Stimulated activated naive B cell treated with anti-CD40 and anti-IgM and Interleukin-4, amounts not matched to agents 10 μg/mL and 1 μg/mL and 100 μg/mL, for 72 hours (primary cell): ENCODE measurements around the gene RMRP.
A peak's percentile ranks its signal among the peaks of the same experiment; 100 is the strongest.
"Not testable (repeated sequence)": the region's sequence is repeated elsewhere in the genome, so short reads cannot be mapped to it uniquely, and the experiment has no call there.

Experiments used
- ATAC-seq, 2 donors: fragments of 150-1000 bp; cut with Tn5 transposase; replicated peaks; 2 replicates each; pipeline ENCODE4 v1.10.0; 2021; ENCODE audit warnings: moderate library complexity in 1 of 2
- DNase-seq: peaks from one replicate; pipeline ENCODE4 v3.0.0; 2021
- H3K27ac Mint-ChIP-seq: one replicate; pipeline ENCODE4 v1.8.0; 2022; ENCODE audit warnings: mild to moderate bottlenecking, mixed read lengths
- H3K27me3 Mint-ChIP-seq, 2 donors: one replicate each; pipeline ENCODE4 v1.8.0; 2022; ENCODE audit warnings: mixed read lengths in 2 of 2
- H3K36me3 Mint-ChIP-seq, 2 donors: one replicate each; pipeline ENCODE4 v1.8.0; 2022; ENCODE audit warnings: mixed read lengths in 2 of 2, mild to moderate bottlenecking in 1 of 2
- H3K4me1 Mint-ChIP-seq, 2 donors: one replicate each; pipeline ENCODE4 v1.8.0; 2022; ENCODE audit warnings: mixed read lengths in 2 of 2, mild to moderate bottlenecking in 1 of 2
- H3K4me3 Mint-ChIP-seq, 2 donors: one replicate each; pipeline ENCODE4 v1.8.0; 2022; ENCODE audit warnings: mild to moderate bottlenecking in 2 of 2, mixed read lengths in 2 of 2, moderate library complexity in 1 of 2
- H3K9me3 Mint-ChIP-seq, 2 donors: one replicate each; pipeline ENCODE4 v1.8.0; 2022; ENCODE audit warnings: mixed read lengths in 2 of 2, mild to moderate bottlenecking in 1 of 2

RMRP gene

GRCh38 chr9:35636135-35636876, 21.5 kb downstream of the RMRP start:
- H3K36me3 Mint-ChIP-seq = peaks cover 20 to 26% of the 10 kb centered on the region in 2 donors
- peak; percentile 55 to 65 for ATAC-seq
- DNase-seq = no peak
- H3K27me3 Mint-ChIP-seq = no peaks in the 10 kb centered on the region
- peak overlapping the region; percentile 90 for H3K27ac Mint-ChIP-seq
- H3K9me3 Mint-ChIP-seq = peaks cover 6 to 14% of the 10 kb centered on the region in 2 donors
- peak overlapping the region; percentile 36 to 63 for H3K4me3 Mint-ChIP-seq
- peaks cover 58 to 78% of the 10 kb centered on the region in 2 donors for H3K4me1 Mint-ChIP-seq

GRCh38 chr9:35635730-35636129, 22.1 kb downstream of the RMRP start:
- peak overlapping the region; percentile 90 for H3K27ac Mint-ChIP-seq
- peaks cover 53 to 72% of the 10 kb centered on the region in 2 donors for H3K4me1 Mint-ChIP-seq
- no peaks in the 10 kb centered on the region for H3K27me3 Mint-ChIP-seq
- ATAC-seq (no peak), DNase-seq (no peak)
- H3K36me3 Mint-ChIP-seq = peaks cover 16 to 21% of the 10 kb centered on the region in 2 donors
- H3K9me3 Mint-ChIP-seq = peaks cover 6 to 14% of the 10 kb centered on the region in 2 donors
- peak overlapping the region; percentile 36 to 63 for H3K4me3 Mint-ChIP-seq

DNA sequence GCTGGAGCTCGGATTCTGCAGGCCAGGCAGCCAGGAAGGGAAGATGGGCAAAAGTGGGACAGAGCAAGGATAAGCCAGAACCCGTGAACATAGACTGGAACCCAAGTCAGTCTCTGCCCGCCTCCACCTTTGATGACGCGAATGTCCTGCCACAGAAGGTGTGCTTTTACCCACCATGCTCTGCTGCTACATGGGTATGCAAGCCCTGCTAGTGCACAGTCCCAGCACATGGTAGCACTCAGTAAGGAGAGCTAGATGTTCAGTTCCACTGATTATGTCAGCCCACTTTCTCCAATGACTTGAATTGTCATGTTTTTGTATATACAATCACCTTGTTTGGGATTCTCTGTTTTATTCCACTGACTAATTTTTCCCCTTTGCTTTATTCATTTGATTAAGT, 28.2 kb downstream of the RMRP start:
- peak overlapping the region; percentile 5 for H3K27ac Mint-ChIP-seq
- H3K36me3 Mint-ChIP-seq = peaks cover 0 to 2% of the 10 kb centered on the region in 2 donors
- H3K27me3 Mint-ChIP-seq = no peaks in the 10 kb centered on the region
- H3K9me3 Mint-ChIP-seq = peaks cover 0 to 2% of the 10 kb centered on the region in 2 donors
- DNase-seq (no peak), ATAC-seq (no peak)
- H3K4me1 Mint-ChIP-seq = peaks cover 36 to 69% of the 10 kb centered on the region in 2 donors
- no peak overlapping the region for H3K4me3 Mint-ChIP-seq

GRCh38 chr9:35628389-35628991, 29.3 kb downstream of the RMRP start:
- no peak overlapping the region for H3K4me3 Mint-ChIP-seq
- H3K36me3 Mint-ChIP-seq = peaks cover 0 to 2% of the 10 kb centered on the region in 2 donors
- peaks cover 0 to 2% of the 10 kb centered on the region in 2 donors for H3K9me3 Mint-ChIP-seq
- no peak for DNase-seq
- H3K27me3 Mint-ChIP-seq = no peaks in the 10 kb centered on the region
- no peak for ATAC-seq
- peaks cover 30 to 60% of the 10 kb centered on the region in 2 donors for H3K4me1 Mint-ChIP-seq
- H3K27ac Mint-ChIP-seq = peak overlapping the region; percentile 89

GRCh38 chr9:35627575-35627974, 30.2 kb downstream of the RMRP start:
- Mint-ChIP-seq H3K27me3 (no peaks in the 10 kb centered on the region), H3K36me3 (peaks cover 0 to 2% of the 10 kb centered on the region in 2 donors), H3K4me3 (peak overlapping the region; percentile 57 to 58), H3K27ac (peak overlapping the region; percentile 89), H3K9me3 (peaks cover 0 to 2% of the 10 kb centered on the region in 2 donors), H3K4me1 (peaks cover 28 to 61% of the 10 kb centered on the region in 2 donors)
- no peak for DNase-seq
- ATAC-seq = peak; percentile 93 to 94

GRCh38 chr9:35619800-35620158, 38.0 kb downstream of the RMRP start:
- H3K9me3 Mint-ChIP-seq = no peaks in the 10 kb centered on the region

DNA sequence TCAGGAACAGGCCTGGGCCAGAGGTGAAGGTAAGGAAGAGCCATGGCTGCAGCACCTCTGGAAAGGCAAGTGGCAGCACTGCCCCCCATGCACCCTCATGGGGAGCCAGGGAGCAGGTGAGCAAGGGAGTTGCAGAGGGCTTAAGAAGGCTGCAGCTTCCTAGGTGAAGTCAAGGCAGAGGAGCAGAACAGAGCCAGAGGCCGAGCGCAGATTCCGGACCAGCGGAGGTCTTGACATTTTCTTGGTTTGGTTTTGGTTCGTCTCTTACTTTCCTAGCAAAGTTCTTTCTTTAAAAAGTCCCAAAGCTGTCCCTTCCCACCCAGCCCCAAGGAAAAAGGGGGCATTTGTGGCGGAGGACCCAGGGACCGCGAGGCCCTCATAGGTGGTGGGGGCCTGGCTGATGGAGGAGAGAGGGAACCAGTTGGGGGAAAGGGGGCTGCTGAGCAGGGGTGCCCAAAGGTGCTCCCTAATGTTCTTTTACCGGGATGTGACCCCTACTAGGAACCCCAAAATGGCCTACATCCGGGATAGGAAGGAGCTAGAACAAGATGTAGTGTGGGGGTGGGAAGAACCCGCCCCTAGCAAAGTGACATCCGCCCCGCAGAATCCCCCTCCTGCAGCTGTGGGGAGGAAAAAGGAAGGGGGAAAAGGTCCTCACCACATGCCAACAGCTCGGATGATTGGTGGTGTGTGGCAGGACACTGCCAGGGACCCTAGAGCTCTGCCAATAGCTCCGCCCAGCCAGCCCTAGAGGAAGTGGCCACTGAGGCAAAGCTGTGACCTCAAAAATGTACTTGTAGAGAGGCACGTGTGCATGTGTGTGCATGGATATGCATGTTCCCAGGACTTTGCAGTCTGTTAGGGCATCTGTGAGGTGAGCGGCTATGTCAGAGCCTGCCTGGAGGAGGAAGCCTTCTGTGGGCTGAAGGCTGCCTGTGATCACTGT, 38.7 kb downstream of the RMRP start:
- peaks cover 39 to 43% of the 10 kb centered on the region in 2 donors for H3K36me3 Mint-ChIP-seq
- peak; percentile 70 to 74 for ATAC-seq
- H3K27me3 Mint-ChIP-seq = no peaks in the 10 kb centered on the region
- H3K9me3 Mint-ChIP-seq = no peaks in the 10 kb centered on the region
- H3K27ac Mint-ChIP-seq = peak overlapping the region; percentile 99
- peak overlapping the region; percentile 91 to 96 for H3K4me3 Mint-ChIP-seq
- peak; percentile 87 for DNase-seq
- H3K4me1 Mint-ChIP-seq = peaks cover 72 to 92% of the 10 kb centered on the region in 2 donors

More at GRCh38 chr9:35619800-35620158, 38.0 kb downstream of the RMRP start:
- H3K4me1 Mint-ChIP-seq = peaks cover 66 to 87% of the 10 kb centered on the region in 2 donors
- H3K4me3 Mint-ChIP-seq = peak overlapping the region; percentile 91 to 96
- ATAC-seq = peak; percentile 69 to 75
- peaks cover 32 to 36% of the 10 kb centered on the region in 2 donors for H3K36me3 Mint-ChIP-seq
- H3K27ac Mint-ChIP-seq = peak overlapping the region; percentile 99
- H3K27me3 Mint-ChIP-seq = no peaks in the 10 kb centered on the region
- peak; percentile 82 for DNase-seq

DNA sequence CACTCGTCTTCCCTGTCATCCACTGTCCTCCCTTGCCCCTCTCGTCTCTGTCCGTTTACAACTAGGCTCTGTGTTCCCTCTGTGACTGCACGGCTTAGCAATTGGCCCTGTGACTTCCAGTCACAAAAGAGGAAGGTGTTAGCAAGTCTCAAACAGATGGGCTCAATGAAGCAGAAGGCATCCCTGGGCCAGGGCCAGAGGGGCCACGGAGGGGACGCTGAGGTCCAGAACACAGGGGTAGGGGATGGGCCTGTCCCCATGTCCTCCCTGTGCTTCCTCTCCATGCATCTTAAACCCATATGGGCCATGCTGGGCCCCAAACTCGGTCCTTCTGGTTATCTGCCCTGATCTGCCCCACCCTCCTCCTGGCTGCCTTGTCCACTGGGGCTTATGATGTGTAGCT, 39.5 kb downstream of the RMRP start, which contains the start of gene CD72:
CD72 (minus strand) TSS at position 89 of the 403 bp plus-strand sequence. CDS start 110 bp downstream, outside the sequence.
- Mint-ChIP-seq H3K27me3 (no peaks in the 10 kb centered on the region), H3K9me3 (no peaks in the 10 kb centered on the region), H3K27ac (peak within 1 kb of the TSS; percentile 99), H3K4me1 (peaks cover 77 to 97% of the 10 kb centered on the region in 2 donors), H3K36me3 (peaks cover 46 to 50% of the 10 kb centered on the region in 2 donors), H3K4me3 (peak within 1 kb of the TSS; percentile 91 to 96)
- peak; percentile 39 to 40 for ATAC-seq
- peak; percentile 55 for DNase-seq

DNA sequence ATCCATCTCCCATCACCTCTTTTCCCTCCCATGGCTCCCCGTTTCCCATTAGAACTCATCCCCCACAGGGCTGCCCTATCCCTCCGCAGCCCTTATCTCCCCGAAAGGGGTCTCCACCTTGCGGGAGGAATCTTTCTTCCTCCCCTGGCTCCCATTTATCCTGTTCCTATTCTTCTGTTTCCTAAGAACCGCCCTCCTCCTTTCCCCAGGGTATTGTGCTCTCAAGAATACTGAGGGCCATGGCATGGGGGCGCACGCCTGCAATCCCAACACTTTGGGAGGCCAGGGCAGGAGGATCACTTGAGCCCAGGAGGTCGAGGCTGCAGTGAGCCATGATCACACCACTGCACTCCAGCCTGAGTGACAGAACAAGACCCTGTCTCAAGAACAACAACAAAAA, 40.3 kb downstream of the RMRP start:
- ATAC-seq (no peak), DNase-seq (no peak)
- Mint-ChIP-seq H3K4me1 (peaks cover 84 to 99% of the 10 kb centered on the region in 2 donors), H3K27ac (peak overlapping the region; percentile 99), H3K27me3 (no peaks in the 10 kb centered on the region), H3K36me3 (peaks cover 51 to 57% of the 10 kb centered on the region in 2 donors), H3K9me3 (no peaks in the 10 kb centered on the region), H3K4me3 (peak overlapping the region; percentile 91 to 96)

DNA sequence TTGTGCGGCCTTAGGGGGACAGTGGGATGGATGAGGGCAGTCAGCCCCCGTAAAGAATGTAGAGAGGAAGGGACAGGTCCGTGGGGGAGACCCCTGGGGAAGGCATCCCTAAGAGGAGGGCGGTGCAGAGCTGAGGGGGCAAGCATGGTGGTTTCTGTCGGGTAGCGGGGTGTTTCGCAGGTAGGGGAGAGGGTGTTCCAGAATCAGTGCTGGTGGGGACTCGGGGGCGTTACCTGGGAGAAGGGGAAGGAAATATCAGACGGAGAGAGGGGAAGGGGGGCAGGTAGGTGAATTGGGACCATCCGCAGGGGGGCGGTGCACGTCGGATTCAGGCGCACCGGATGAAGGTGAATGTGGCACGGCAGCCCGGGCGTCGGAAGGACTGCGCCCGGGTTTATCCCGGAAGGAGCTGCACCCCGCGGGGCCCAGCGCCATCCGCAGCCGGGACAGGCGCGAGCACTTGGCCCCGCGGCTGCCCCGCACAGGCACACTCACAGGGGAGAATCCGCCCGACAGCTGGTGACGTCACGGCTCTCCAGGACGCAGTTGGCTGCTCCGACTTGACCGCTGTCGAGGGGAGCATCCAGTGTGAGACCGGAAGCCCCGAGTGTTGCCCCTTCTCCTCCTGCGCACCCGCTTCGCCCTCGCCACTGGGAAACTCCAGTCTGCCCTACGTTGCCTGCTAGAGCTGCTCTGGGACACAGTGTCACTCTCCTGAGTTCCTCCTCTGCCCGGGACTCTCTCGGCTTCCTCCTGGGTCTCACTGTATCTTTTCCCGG, 40.9 kb downstream of the RMRP start:
- peaks cover 82 to 99% of the 10 kb centered on the region in 2 donors for H3K4me1 Mint-ChIP-seq
- no peaks in the 10 kb centered on the region for H3K9me3 Mint-ChIP-seq
- ATAC-seq = peak; percentile 16 to 19
- peak; percentile 76 for DNase-seq
- H3K27ac Mint-ChIP-seq = peak overlapping the region; percentile 99
- H3K36me3 Mint-ChIP-seq = peaks cover 56 to 60% of the 10 kb centered on the region in 2 donors
- no peaks in the 10 kb centered on the region for H3K27me3 Mint-ChIP-seq
- peak overlapping the region; percentile 91 to 96 for H3K4me3 Mint-ChIP-seq

GRCh38 chr9:35615981-35616680, 41.7 kb downstream of the RMRP start:
- H3K36me3 Mint-ChIP-seq = peaks cover 63 to 67% of the 10 kb centered on the region in 2 donors
- H3K27me3 Mint-ChIP-seq = no peaks in the 10 kb centered on the region
- H3K9me3 Mint-ChIP-seq = no peaks in the 10 kb centered on the region
- peak overlapping the region; percentile 99 for H3K27ac Mint-ChIP-seq
- no peak for DNase-seq
- H3K4me3 Mint-ChIP-seq = peak overlapping the region; percentile 91 to 96
- ATAC-seq = no peak
- H3K4me1 Mint-ChIP-seq = peaks cover 80 to 99% of the 10 kb centered on the region in 2 donors

DNA sequence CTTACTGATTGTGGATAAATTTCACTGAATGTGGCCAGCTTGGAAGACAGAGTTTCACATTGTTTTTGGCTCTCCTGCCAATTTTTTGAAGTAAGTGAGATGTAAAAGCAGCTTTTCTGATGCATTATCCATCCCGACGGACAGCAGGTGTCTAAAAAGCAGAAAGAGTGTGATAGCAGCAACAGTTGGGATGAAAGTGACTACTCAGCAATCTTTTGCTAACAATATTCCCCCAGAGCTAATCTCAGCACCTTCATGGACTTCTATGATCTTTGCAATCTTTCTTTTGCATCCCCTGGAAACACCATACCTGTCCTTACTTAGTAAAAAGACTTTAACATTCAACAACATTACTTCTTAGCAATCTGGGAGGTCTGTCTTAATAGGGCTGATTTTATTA, 45.0 kb downstream of the RMRP start:
- DNase-seq (no peak), ATAC-seq (no peak)
- no peaks in the 10 kb centered on the region for H3K9me3 Mint-ChIP-seq
- H3K4me1 Mint-ChIP-seq = peaks cover 61 to 95% of the 10 kb centered on the region in 2 donors
- peaks cover 75 to 76% of the 10 kb centered on the region in 2 donors for H3K36me3 Mint-ChIP-seq
- H3K4me3 Mint-ChIP-seq = peak overlapping the region in 1 of 2 donors; percentile 0
- no peaks in the 10 kb centered on the region for H3K27me3 Mint-ChIP-seq
- H3K27ac Mint-ChIP-seq = no peak overlapping the region

- H3K27me3 Mint-ChIP-seq, H3K9me3 Mint-ChIP-seq, H3K4me3 Mint-ChIP-seq, DNase-seq, ATAC-seq: not testable (repeated sequence)
- peaks cover 59 to 96% of the 10 kb centered on the region in 2 donors for H3K4me1 Mint-ChIP-seq
- peaks cover 68 to 74% of the 10 kb centered on the region in 2 donors for H3K36me3 Mint-ChIP-seq
- peak overlapping the region; percentile 42 for H3K27ac Mint-ChIP-seq
Measured at GRCh38 chr9:35612066-35612465, 45.8 kb downstream of the RMRP start.
